GM10266 (cell line): Measurements from ENCODE around the gene SOX11.

Source experiments
- DNase-seq: peaks from one replicate; pipeline ENCODE4 v3.0.0; 2012; ENCODE audit errors: extremely low spot score
- CTCF ChIP-seq: IDR thresholded peaks from 2 replicates; pipeline ENCODE4 v1.5.1; 2012; ENCODE audit warnings: mild to moderate bottlenecking, low read depth; ENCODE audit not compliant: control insufficient read depth, insufficient read depth; ENCODE audit errors: missing control alignments

SOX11 gene

GRCh38 chr2:5683471-5683870 is 8.7 kb upstream of the SOX11 start:
- TF ChIP-seq CTCF, result no peak
- DNase-seq, result no peak

- DNase-seq, result no peak
- no peak for TF ChIP-seq CTCF
Observed at GRCh38 chr2:5685225-5685624, 7.0 kb upstream of the SOX11 start.

- TF ChIP-seq CTCF, result no peak
- no peak for DNase-seq
Observed at GRCh38 chr2:5686068-5686467, 6.1 kb upstream of the SOX11 start.

GRCh38 chr2:5686536-5686935 is 5.6 kb upstream of the SOX11 start:
- no peak for TF ChIP-seq CTCF
- DNase-seq, result no peak

GRCh38 chr2:5689750-5690149 is 2.4 kb upstream of the SOX11 start:
- no peak for DNase-seq
- TF ChIP-seq CTCF, result no peak

GRCh38 chr2:5690286-5690685 is 1.9 kb upstream of the SOX11 start:
- no peak for DNase-seq
- TF ChIP-seq CTCF, result no peak

- no peak for DNase-seq
- TF ChIP-seq CTCF, result no peak
Observed at GRCh38 chr2:5690718-5691220, 1.4 kb upstream of the SOX11 start.
